ENCODE measurements around the gene RFX7.
"Not testable (repeated sequence)": the region's sequence is repeated elsewhere in the genome, so short reads cannot be mapped to it uniquely, and the experiment has no call there.

GRCh38 chr15:56257306-56257705 is 13.6 kb upstream of the RFX7 start:
- TF ChIP-seq CTCF, POLR2A (IDR thresholded peaks at IDR 0.05): not testable (repeated sequence)

Measured in Peyer's patch (tissue), 4 donors.